Measurements from ENCODE around the gene ZNF532. TPM values are rescaled to one million over a fixed set of nuclear protein-coding genes. Genes with fewer than 3 reads are reported as not detected.

ZNF532 gene
- polyA plus RNA-seq, 1 experiment, result 75.3 TPM

GRCh38 chr18:58958628-58959027 lies 94.0 kb downstream of the ZNF532 start:
- no peak for DNase-seq (ENCODE audit: low read depth)
- POLR2A ChIA-PET, result no interaction called here
- H3K36me3 ChIP-seq (ENCODE audit: control insufficient read depth, insufficient read depth, low read length), result peaks cover 5% of the 10 kb centered on the region; the same call in 1 of the 2 replicates
- H3K27me3 ChIP-seq (ENCODE audit: control insufficient read depth, insufficient read depth, low read length), result no peaks in the 10 kb centered on the region
- H3K4me3 ChIP-seq (ENCODE audit: low read depth, low read length), result no peak overlapping the region
- CTCF ChIA-PET, result interaction anchor here (1.1 to 1.2 kb wide), 2 partner anchors 62 to 91 kb away, joined by 3 read pairs; no protein-coding TSS in a partner anchor
- no peak for TF ChIP-seq CTCF (IDR thresholded peaks at IDR 0.05; ENCODE audit: insufficient read depth, low read depth, low read length)

GRCh38 chr18:58960508-58960907 lies 95.8 kb downstream of the ZNF532 start:
- ChIA-PET CTCF (interaction anchor here (0.8 to 1.2 kb wide), 3 partner anchors 17 to 192 kb away, joined by 3 to 4 read pairs (median 3); no protein-coding TSS in a partner anchor), POLR2A (no interaction called here)
- peaks cover 4% of the 10 kb centered on the region; the same call in 1 of the 2 replicates for H3K36me3 ChIP-seq (ENCODE audit: control insufficient read depth, insufficient read depth, low read length)
- no peak overlapping the region for H3K4me3 ChIP-seq (ENCODE audit: low read depth, low read length)
- DNase-seq (ENCODE audit: low read depth), result no peak
- no peak for TF ChIP-seq CTCF (IDR thresholded peaks at IDR 0.05; ENCODE audit: insufficient read depth, low read depth, low read length)
- no peaks in the 10 kb centered on the region for H3K27me3 ChIP-seq (ENCODE audit: control insufficient read depth, insufficient read depth, low read length)

- TF ChIP-seq CTCF (IDR thresholded peaks at IDR 0.05; ENCODE audit: insufficient read depth, low read depth, low read length), result no peak
- CTCF ChIA-PET, result interaction anchor here (0.8 to 1.2 kb wide), 2 partner anchors 16 to 192 kb away, joined by 3 to 4 read pairs; no protein-coding TSS in a partner anchor
- POLR2A ChIA-PET, result no interaction called here
- H3K36me3 ChIP-seq (ENCODE audit: control insufficient read depth, insufficient read depth, low read length), result peaks cover 4% of the 10 kb centered on the region; the same call in 1 of the 2 replicates
- no peak for DNase-seq (ENCODE audit: low read depth)
- no peak overlapping the region for H3K4me3 ChIP-seq (ENCODE audit: low read depth, low read length)
- no peaks in the 10 kb centered on the region for H3K27me3 ChIP-seq (ENCODE audit: control insufficient read depth, insufficient read depth, low read length)
Measured at GRCh38 chr18:58960946-58961722, 96.5 kb downstream of the ZNF532 start.

- Histone ChIP-seq H3K27me3 (ENCODE audit: control insufficient read depth, insufficient read depth, low read length) (no peaks in the 10 kb centered on the region), H3K4me3 (ENCODE audit: low read depth, low read length) (no peak overlapping the region), H3K36me3 (ENCODE audit: control insufficient read depth, insufficient read depth, low read length) (peaks cover 3% of the 10 kb centered on the region; the same call in 1 of the 2 replicates)
- ChIA-PET CTCF (no interaction called here), POLR2A (no interaction called here)
- no peak for TF ChIP-seq CTCF (IDR thresholded peaks at IDR 0.05; ENCODE audit: insufficient read depth, low read depth, low read length)
- no peak for DNase-seq (ENCODE audit: low read depth)
Measured at GRCh38 chr18:58962336-58962735, 97.7 kb downstream of the ZNF532 start.

- no peaks in the 10 kb centered on the region for H3K27me3 ChIP-seq (ENCODE audit: control insufficient read depth, insufficient read depth, low read length)
- TF ChIP-seq CTCF (IDR thresholded peaks at IDR 0.05; ENCODE audit: insufficient read depth, low read depth, low read length), result no peak
- POLR2A ChIA-PET, result no interaction called here
Measured at GRCh38 chr18:58965291-58966004, 100.8 kb downstream of the ZNF532 start.

More at GRCh38 chr18:58965291-58966004, 100.8 kb downstream of the ZNF532 start:
- CTCF ChIA-PET, result no interaction called here
- no peak overlapping the region for H3K4me3 ChIP-seq (ENCODE audit: low read depth, low read length)
- DNase-seq (ENCODE audit: low read depth), result no peak
- peaks cover 5% of the 10 kb centered on the region; the same call in 1 of the 2 replicates for H3K36me3 ChIP-seq (ENCODE audit: control insufficient read depth, insufficient read depth, low read length)
